ENCODE results near the gene TOMM20. TPM values are rescaled to one million over a fixed set of nuclear protein-coding genes. Genes with fewer than 3 reads are reported as not detected.

Gene TOMM20
- total RNA-seq, 1 donor from 2014 or later: 101 TPM

DNA sequence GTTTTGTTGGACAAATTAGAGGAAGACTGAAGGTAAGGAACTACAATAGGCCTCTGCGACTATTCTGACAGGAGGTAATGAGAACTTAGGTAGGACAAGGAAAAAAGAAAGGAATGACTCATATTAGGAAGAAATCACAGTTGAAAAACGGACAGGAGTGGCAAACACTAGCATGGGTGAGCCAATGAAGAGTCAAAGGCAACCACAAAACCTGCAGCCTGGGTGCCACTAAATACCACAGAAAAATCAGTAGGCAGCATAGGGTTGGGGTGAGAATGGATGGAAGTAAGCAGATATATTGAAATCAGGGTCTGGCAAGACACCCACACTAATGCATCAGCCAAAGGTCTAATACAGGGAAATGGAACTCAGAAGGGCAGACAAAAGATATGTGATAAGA is 22.4 kb upstream of the TOMM20 start:
- no peak for DNase-seq (ENCODE audit: low read depth)
- H3K4me3 ChIP-seq (ENCODE audit: low read depth, low read length): no peak overlapping the region
- TF ChIP-seq, protein P1, sequence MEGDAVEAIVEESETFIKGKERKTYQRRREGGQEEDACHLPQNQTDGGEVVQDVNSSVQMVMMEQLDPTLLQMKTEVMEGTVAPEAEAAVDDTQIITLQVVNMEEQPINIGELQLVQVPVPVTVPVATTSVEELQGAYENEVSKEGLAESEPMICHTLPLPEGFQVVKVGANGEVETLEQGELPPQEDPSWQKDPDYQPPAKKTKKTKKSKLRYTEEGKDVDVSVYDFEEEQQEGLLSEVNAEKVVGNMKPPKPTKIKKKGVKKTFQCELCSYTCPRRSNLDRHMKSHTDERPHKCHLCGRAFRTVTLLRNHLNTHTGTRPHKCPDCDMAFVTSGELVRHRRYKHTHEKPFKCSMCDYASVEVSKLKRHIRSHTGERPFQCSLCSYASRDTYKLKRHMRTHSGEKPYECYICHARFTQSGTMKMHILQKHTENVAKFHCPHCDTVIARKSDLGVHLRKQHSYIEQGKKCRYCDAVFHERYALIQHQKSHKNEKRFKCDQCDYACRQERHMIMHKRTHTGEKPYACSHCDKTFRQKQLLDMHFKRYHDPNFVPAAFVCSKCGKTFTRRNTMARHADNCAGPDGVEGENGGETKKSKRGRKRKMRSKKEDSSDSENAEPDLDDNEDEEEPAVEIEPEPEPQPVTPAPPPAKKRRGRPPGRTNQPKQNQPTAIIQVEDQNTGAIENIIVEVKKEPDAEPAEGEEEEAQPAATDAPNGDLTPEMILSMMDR (conservative IDR thresholded peaks at IDR 0.05; ENCODE audit: low read depth, low read length): no peak

DNA sequence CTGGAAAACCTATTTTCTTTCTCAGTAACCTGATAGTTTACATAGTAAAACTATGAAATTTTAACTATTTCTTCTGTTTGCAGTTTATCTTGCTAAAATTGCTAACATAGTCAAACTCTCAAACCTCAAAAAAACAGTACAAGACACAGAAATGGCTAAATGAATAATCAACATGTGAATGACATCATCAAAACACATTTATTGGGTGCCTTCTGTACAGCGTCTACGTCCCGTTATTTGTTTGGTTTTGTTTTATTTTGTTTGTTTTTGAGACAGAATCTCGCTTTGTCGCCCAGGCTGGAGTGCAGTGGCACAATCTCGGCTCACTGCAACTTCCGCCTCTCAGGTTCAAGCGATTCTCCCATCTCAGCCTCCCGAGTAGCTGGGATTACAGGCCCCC is 21.2 kb upstream of the TOMM20 start:
- DNase-seq (ENCODE audit: low read depth): no peak
- TF ChIP-seq, protein P1 (conservative IDR thresholded peaks at IDR 0.05; ENCODE audit: low read depth, low read length): no peak
- H3K4me3 ChIP-seq (ENCODE audit: low read depth, low read length): no peak overlapping the region

DNA sequence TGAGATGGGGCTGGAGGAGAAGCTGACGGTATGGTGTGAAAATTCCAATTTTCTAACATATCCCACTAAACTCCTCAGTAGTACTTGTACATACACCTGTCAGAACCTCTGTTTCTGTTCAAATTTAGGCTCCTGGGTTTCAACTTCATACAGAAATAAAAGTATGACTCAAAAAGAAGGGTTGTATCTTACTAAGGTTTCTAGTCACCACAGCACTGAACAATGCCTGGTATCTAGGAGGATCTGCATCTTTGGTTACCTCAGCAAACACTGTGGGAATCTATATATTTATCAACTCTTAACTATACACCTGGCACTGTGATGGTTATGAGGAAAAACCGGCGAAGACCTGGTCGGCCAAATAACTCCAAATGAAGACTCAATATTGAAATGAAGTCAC is 18.6 kb upstream of the TOMM20 start:
- DNase-seq (ENCODE audit: low read depth): no peak
- no peak overlapping the region for H3K4me3 ChIP-seq (ENCODE audit: low read depth, low read length)
- TF ChIP-seq, protein P1 (conservative IDR thresholded peaks at IDR 0.05; ENCODE audit: low read depth, low read length): no peak

DNA sequence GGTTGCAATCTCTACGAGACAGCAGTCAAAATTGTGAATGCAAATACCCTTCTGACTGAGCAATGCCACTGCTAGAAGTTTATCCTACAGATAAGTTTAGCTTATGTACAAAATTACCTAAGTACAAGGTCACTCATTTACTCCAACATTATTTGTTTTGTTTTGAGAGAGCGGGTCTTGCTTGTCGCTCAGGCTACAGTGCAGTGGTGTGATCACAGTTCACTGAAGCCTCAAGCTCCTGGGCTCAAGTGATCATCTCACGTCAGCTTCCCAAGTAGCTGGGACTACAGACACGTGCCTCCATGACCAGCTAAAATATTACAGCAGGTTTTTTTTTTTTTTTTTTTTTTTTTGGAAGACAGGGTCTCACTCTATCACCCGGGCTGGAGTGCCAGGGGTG is 17.0 kb upstream of the TOMM20 start:
- TF ChIP-seq, protein P1 (conservative IDR thresholded peaks at IDR 0.05; ENCODE audit: low read depth, low read length): no peak
- H3K4me3 ChIP-seq (ENCODE audit: low read depth, low read length): no peak overlapping the region
- no peak for DNase-seq (ENCODE audit: low read depth)

DNA sequence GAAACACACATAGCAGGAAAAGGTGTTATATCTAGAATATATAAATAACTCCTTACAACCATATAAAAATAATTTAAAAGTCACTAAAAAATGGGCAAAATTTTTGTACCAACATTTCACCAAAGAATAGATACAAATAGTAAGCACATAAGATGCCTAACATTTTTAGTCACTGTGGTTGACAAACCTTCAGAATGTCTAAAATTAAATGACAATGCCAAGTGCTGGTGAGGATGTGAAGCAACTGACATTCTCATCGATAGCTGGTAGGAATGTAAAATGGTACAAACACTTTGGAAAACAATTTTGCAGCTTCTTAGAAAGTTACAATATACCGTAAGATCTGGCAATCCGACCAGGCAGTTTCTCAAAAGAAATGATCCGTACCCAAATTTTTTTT is 14.4 kb upstream of the TOMM20 start:
- TF ChIP-seq, protein P1 (conservative IDR thresholded peaks at IDR 0.05; ENCODE audit: low read depth, low read length): no peak
- no peak for DNase-seq (ENCODE audit: low read depth)
- H3K4me3 ChIP-seq (ENCODE audit: low read depth, low read length): no peak overlapping the region

DNA sequence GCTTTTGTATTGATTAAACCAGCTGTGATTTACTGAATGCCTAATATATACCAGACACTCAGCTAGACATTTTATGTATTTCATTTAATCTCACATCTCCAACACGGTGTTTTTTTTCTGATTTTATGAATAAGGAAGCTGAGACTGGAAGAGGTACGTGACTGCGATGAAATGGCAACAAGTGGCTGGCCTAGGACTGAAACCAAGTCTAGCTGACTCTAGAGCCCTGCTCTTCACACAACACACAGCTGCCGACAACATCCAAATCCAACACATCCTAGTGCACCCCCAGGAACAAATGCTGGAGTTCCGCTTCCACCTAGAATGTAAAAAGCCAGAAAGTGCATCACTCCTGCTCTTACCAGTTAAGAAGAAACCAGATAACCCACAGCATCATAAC is 10.7 kb upstream of the TOMM20 start:
- H3K4me3 ChIP-seq (ENCODE audit: low read depth, low read length): no peak overlapping the region
- DNase-seq (ENCODE audit: low read depth): no peak
- TF ChIP-seq, protein P1 (conservative IDR thresholded peaks at IDR 0.05; ENCODE audit: low read depth, low read length): no peak

DNA sequence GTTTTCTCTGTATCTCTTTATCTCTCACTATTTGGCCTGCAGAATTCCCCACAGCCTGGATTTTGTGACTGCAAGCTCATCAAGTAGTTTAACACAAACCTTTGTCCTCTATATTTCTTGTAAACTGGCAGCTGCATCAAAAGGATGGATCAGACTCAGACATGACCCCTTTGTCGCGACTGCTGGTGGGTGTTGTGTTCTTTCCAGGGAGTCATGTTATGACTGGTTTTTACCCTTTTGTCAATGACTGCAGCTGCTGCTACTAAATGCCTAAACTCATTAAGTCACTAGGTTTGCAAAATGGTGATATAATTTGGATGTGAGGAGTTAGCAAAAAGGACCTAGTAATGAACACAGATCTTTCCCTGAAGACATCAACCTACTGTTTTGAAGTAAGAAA is 10.2 kb upstream of the TOMM20 start:
- no peak for DNase-seq (ENCODE audit: low read depth)
- TF ChIP-seq, protein P1 (conservative IDR thresholded peaks at IDR 0.05; ENCODE audit: low read depth, low read length): no peak
- no peak overlapping the region for H3K4me3 ChIP-seq (ENCODE audit: low read depth, low read length)
